HG02840 (cell line): ENCODE data around the gene HLA-A.
A peak's percentile ranks its signal among the peaks of the same experiment; 100 is the strongest.
"Not testable (repeated sequence)": the region's sequence is repeated elsewhere in the genome, so short reads cannot be mapped to it uniquely, and the experiment has no call there.

Source experiments
- ATAC-seq: cut with Tn5 transposase; IDR thresholded peaks from one replicate; pipeline ENCODE4 v1.9.1; 2021; ENCODE audit warnings: mild to moderate bottlenecking, moderate library complexity, moderate number of reproducible peaks; ENCODE audit not compliant: unreplicated experiment, low FRiP score

The HLA-A gene

DNA sequence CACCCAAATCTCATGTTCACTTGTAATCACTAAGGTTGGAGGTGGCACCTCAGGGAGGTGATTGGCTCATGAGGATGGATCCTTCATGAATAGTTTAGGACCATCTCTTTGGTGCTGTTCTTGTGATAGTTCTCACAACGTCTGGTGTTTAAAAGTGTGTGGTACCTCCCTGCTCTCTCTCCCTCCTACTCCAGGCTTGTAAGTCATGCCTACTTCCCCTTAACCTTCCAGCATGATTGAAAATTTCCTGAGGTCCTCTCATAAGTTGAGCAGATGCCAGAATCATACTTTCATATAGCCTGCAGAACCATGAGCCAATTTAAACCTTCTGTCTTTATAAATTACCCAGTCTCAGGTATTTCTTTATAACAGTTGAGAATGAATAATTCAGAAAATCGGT is 16.6 kb downstream of the HLA-A start:
- no peak for ATAC-seq

DNA sequence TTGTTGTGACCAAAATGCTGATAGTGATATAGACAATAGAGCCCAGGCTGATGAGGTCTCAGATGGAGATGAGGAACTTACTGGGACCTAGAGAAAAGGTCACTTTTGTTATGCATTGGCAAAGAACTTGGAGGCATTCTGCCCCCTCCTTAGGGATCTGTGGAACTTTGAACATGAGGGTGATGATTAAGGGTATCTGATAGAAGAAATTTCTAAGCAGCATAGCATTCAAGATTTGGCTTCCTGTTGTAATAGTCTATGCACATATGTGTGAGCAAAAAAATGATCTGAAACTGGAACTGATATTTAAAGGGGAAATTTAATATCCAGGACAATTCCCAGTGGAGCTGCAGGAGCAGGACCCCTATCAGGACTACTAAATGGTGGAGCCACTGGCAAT is 17.1 kb downstream of the HLA-A start:
- no peak for ATAC-seq

DNA sequence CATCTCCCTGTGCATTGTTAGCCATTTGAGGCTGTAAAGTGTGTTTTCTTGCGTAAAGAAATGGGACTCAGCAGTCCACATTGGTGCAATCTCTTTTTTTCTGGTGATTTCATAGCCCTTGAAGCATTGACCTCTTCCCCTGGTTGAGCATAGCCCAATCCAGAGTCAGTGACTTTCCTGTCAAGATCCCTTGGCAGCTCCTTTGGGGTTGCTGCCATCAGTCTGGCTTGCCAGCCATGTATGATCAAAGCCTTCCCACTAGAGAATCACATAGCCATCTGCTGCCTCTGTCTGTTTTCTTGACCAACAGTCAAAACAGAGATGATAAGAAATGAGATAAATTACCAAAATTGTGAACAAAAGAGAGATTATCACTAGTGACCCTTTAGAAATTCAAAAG is 19.6 kb downstream of the HLA-A start:
- no peak for ATAC-seq

DNA sequence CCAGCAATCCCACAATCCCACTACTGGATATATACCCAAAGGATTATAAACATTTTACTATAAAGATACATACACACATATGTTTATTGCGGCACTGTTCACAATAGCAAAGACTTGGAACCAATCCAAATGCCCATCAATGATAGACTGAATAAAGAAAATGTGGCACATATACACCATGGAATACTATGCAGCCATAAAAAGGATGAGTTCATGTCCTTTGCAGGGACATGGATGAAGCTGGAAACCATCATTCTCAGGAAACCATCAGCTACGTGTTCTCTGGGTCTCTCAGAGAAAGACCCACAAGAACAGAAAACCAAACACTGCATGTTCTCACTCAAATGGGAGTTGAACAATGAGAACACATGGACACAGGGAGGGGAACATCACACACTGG is 21.4 kb downstream of the HLA-A start:
- ATAC-seq = not testable (repeated sequence)

DNA sequence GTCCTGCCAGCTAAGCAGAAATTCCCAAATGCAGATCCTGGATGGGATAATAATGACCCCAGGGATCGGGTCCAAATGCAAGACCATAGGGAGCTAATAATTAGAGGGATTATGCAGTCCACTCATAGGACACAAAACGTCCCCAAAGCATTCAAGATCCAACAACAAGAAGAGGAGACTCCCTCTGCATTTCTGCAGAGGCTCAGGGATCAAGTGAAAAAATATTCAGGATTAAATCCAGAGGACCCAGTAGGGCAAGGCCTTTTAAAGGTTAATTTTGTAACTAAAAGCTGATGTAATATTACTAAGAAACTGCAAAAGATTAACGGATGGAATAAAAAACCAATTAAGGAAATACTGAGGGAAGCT is 22.2 kb downstream of the HLA-A start:
- no peak for ATAC-seq

DNA sequence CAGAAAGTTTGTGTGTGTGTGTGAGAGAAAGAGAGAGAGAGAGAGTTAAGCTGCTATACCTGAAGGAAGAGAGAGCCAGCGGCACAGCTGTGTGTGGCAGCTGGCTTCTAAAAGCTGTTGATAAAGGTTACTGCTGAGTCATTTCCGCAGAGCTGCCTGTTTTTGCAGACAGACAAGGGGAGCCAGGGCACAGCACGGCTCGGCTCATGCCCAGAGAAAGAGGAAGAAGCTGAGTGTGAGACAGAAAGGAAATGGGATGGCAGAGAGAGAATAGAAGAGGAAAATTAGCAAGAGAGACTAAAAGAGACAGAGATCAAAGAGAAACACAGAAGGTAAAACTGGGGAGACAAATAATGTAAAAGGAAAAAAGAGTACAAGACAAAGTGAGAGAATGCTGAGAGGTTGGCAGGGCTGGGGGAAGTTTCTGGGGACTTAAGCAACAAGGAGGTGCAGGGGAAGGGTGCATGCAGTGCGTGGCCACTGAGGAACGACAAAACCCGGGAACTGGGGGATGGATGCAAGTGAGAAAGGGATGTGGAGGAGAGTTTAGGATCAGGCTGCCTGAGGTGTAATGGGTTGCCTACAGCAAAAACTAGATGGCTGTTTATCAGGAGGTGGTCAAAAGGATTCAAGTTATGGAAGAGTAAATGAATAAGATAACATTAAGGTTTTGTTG is 22.7 kb downstream of the HLA-A start:
- ATAC-seq = peak; percentile 89

DNA sequence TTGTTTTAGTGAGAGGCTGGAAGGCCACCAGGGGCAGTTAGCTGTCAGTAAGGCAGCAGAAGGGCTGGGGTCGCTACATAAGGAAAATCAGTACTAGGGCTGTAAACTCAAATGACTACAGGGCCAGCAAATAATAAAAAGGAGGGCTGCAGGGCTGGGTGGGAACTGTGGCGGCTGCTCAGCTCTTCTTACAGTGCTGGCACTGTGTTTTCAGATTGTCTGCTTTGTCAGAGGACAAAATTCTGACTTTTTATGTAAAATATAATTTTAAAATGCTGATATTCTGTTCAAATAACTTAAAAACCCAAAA is 23.2 kb downstream of the HLA-A start:
- no peak for ATAC-seq

DNA sequence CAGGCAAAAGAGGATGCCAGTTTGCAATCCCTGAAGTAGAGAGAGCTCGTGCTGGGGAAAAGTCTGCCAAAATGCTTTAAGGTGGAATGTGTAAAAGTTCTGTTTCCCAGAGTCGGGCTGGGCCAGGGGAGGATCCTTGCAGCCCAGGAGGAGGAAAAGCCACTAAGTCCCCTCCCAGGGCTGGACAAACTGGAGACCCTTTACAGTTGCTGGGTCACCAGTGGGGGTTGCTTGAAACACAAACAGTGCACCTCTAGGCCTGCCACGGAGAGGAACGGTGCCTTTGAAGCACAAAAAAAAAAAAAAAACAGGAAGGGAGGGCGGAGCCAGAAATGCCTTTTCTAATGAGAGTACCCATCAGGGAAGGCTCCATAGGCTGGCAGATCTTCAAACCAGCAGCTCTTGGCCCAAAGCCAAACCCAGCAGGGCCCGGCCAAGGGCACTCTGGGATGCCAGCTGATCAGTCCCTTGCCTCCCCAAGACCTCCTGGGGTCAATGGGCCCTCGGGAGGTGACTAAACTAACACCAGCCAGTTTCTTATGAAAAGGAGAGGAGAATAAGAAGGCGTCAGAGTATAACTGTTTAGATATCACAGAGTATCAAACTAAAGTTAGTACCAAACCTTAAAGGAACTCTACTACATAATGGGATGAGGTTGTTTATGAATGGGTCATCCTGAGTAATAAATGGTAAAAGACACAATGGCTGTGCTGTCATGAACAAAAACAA is 23.7 kb downstream of the HLA-A start:
- ATAC-seq = no peak

DNA sequence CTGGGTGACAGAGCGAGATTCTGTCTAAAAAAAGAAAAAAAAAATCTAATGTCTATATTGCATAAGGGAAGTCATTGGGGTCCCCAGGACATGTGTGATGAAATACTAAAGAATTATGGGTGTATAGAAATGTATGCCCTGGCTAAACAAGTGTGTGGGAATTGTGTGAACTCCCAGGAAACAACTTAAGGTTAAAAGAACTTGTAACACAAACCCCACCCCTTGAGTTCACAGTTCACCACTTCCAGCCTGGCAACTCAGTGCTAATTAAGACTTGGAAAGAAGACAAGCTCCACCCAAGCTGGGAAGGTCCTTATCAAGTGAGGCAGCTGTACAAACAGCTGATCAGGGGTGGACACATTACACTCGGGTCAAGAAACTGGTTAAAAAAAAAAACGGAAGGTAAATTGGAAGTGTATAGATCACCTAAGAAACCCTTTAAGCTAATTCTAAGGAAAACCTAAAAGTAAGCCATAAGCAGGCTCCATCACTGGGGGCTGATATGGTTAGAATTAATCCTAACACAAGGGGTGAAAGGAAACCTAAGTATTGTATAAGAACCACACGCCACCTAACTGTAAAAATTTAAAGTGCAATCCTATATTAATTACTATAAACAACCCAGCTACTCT is 25.2 kb downstream of the HLA-A start:
- no peak for ATAC-seq

DNA sequence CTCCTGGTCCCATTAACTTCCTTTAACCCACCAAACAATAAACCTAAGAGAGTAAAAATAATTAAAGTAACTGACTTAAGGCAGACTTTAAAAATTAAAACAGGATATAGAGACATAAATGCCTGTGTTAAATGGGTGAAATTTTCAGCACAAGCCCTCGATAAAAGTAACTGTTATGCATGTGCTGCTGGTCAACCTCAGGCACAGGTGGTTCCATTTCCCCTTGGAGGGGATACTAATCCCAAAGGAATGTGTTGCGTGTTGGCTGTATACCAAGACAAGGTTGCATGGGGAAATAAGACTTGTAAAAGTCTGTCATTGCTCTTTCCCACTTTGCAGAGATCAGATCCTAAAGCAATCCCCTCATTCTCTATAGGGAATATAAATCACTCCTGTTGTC is 25.8 kb downstream of the HLA-A start:
- ATAC-seq = no peak

DNA sequence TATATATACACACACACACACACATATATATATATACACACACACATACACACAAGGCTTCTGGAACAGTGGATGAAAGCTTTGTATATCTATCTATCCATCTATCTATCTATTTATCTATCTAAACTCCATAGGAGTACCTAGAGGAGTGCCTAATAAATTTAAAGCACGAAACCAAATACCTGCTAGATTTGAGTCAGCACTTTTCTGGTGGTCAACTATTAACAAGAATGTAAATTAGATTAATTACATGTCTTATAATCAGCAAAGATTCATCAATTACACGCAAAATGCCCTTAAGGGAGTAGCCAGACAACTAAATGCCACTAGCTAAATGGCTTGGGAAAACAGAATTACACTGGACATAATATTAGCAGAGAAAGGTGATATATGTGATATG is 26.6 kb downstream of the HLA-A start:
- no peak for ATAC-seq

DNA sequence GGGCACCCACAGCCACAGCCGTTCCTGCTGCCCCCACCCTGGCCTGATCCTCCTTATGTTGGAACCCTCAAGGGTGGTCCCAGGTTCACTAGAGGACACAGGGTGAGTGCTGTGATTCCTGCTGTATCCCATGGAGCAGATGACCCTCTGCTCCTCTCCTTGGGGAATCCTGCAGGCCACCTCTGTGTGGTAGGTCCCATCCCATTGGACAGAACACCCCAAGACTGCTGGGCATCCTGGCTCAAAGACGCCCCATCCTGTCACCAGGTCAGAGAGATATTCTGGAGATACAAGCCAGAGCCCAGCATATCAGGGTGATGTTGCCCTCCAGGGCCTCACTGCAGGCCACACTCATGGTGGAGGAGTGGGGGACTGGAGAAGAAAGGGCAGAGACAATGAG is 28.4 kb downstream of the HLA-A start:
- ATAC-seq = no peak

DNA sequence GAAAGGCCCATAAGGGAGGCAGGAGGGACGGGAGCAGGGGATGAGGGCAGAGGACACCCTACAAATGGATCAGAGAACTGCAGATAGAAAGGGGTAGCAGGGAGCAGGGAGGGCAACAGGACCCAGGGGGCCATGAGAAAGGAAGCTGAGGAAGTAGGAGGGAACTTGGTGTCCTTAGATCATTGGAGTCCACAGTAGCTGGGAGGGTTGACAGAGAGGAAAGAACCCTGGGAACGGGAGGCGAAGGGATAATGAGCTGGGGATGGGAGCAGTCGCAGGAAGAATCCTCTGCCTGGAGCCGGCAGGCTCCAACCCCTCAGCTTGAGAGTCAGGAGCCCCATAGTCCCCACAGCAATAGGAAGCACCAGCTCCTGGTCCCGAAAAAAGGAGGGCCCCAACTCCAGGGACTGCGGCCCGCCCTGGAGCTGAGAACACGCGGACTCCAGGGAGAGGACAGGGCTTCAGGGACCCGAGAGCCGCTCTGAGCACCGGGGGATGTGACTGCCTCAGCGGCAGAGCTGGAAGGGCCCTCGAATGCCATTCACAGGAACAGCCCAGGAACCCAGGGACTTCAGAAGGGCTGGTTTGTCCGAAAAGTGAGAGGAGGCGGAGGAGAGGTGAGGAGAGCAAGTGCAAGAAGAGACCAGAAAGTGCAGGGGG is 32.7 kb downstream of the HLA-A start:
- no peak for ATAC-seq

DNA sequence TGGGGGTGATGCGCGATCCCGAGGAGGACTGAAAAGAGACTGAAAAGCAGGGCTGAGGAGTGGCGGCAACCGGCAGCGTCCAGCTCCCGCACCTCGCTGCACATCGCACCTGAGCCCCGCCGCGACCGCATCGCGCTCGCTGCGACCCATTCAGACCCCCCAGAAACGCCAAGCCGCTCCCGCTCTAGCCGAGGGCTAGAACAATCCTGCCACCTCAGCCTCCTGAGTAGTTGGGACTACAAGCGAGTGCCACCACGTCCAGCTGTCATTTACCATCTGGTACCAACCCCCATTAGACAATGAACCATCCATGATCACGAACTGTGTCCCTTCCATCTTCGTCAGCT is 33.2 kb downstream of the HLA-A start:
- ATAC-seq = no peak

DNA sequence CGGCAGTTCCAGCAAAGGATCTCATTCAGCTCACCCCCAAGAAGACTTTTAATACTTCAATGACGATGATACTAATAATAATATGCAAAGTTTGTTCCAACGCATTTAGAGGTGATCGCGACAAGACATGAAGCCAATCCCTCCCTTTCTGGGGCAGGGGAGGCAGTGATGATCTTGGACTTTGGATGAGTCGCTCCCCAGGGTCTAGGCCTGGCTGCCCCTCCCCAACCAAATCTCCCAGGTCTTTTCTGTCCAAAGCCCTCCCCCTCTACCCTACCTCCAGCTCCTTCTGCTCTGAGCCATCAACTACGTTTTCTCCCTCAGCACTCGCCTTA is 33.9 kb downstream of the HLA-A start:
- no peak for ATAC-seq

DNA sequence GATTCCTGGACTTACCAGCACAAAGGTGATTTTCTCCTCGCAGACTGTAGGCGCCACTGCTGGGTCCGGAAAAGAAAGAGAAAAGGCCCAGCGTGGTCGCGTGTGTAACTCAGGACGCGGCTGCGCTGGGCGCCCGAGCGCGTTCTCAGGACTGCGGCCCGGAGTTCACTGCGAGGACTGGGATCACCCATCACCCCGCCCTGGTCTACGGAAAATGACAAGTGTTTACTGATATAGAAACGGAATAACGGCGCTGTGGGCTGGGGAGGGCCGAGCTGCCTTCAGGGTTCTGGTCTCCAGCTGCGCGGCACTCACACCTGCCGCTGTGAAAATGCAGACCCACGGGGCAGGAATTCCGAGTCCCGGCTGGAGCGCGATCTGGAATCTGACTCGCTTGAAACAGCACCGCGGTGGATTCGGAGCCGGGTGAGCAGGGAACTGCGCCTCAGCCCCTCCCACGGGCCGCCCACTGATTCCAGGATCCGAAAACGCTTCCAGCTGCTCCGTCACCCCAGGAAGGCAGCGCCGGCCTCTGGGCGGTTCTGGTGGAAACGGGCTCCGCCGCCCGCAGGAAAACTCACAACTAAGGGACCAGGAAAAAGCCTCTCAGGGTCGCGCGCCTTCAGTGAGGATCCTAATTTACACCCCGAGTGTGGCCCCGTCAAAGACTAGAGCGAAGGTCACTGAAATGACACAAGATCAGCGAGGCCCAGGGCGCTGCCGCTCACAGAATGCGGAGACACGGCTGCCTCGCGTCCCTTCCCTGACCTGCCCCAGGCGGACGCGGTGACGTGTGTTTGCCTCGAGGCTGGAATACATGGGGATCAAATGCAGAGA is 34.5 kb downstream of the HLA-A start:
- no peak for ATAC-seq

DNA sequence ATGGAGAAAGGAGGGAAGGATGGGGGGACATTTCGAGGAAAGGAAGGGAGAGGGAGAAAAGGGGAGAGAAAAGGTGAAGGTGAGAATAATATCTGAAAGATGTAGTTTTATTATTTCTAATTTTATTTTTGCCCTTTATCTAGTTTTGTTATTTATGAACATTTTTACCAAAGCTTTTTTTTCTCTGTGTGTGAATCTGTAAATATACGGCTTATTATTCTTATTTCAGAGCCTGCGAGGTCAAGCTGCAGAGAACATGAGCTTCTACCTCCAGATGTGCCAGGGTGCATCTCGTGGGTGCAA is 35.0 kb downstream of the HLA-A start:
- no peak for ATAC-seq

DNA sequence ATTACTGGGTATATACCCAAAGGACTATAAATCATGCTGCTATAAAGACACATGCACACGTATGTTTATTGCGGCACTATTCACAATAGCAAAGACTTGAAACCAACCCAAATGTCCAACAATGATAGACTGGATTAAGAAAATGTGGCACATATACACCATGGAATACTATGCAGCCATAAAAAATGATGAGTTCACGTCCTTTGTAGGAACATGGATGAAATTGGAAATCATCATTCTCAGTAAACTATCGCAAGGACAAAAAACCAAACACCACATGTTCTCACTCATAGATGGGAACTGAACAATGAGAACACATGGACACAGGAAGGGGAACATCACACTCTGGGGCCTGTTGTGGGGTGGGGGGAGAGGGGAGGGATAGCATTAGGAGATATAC is 37.7 kb downstream of the HLA-A start:
- not testable (repeated sequence) for ATAC-seq

DNA sequence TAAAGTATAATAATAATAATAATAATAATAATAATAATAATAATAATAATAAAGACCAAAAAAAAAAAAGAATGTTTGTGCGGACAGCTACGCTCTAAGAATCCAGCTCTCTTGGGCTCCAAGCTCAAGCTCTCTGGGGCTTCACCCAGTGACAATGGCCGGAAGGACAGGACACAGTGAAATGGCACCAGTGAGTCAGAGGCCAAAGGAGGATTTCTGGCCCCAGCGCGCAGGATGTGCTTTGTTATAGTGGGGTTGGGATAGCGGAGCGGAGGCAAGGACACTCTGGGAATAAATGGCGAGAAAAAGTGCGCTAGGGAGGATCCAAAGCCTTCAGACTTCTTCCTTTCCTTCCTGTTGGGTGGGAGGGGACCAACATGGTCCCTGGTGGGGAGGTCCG is 38.2 kb downstream of the HLA-A start:
- no peak for ATAC-seq

DNA sequence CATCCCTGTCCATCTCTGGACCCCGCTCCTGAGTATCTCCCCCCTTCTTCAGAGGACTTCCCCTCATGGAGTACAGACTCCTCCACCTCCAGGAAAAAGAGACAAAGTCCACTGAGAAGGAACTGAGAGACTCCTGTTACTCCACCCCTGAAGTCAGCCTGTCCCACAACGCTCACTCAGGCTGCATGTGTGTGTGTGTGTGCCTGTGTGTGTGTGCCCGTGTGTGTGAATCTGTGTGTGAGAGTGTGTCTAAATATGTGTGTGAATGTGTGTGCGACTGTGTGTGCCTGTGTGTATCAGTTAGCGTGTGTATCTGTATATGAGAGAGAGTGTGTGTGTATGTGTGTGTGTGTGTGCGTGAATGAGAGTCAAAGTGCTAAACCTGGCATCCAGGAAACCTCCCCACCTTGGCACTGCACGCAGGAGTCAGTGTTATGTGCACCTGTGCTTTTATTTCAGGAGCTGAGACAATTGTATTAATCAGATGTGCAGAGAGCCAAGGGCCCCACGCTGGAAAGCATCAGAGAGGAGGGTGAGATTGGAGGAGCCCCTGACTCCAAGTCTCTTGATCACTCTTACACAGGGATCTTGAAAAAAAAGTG is 39.0 kb downstream of the HLA-A start:
- ATAC-seq = no peak

DNA sequence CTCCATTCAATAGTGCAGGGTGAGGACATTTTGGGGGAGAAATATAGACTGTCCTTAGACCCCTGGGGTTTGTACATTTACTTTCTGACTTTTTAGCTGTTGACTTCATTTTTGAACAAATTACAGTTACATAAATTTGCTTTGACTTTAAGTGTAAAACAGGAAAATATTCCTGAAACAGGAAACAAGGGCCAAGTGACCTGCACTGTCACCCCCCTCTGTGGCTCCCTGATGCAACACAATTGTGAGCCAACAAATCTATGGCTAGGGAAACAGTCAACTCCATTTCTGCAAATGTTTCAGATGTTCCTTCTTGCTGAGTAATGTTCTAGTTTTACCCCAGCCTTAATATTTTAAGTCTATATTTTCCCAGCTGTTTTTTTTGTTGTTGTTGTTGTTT is 39.8 kb downstream of the HLA-A start:
- ATAC-seq = no peak
